ENCODE results near the gene PTPRC.

PTPRC gene

GRCh38 chr1:198681831-198682759, 43.3 kb downstream of the PTPRC start:
- Histone ChIP-seq H2AFZ (ENCODE audit: low read length) (no peak overlapping the region), H3K9me3 (ENCODE audit: low read length) (no peaks in the 10 kb centered on the region), H3K4me1 (ENCODE audit: insufficient read depth, low read length, severe bottlenecking) (peaks cover 100% of the 10 kb centered on the region), H3K27ac (ENCODE audit: low read depth, low read length, poor library complexity, severe bottlenecking) (peak overlapping the region; percentile 100), H3K4me2 (ENCODE audit: low read length) (peak overlapping the region; percentile 72), H3F3A (ENCODE audit: insufficient read depth, low read length) (peaks cover 10% of the 10 kb centered on the region; the same call in 1 of the 2 replicates), H3K79me2 (ENCODE audit: insufficient read depth, low read length) (peaks cover 49% of the 10 kb centered on the region), H3K27me3 (ENCODE audit: insufficient read depth, low read length) (no peaks in the 10 kb centered on the region), H3K9ac (ENCODE audit: low read length) (peak overlapping the region; percentile 78), H3K4me3 (ENCODE audit: low read depth, low read length, poor library complexity, severe bottlenecking) (peak overlapping the region; percentile 48), H3K36me3 (ENCODE audit: insufficient read depth, low read length) (peaks cover 18% of the 10 kb centered on the region; the same call in 1 of the 2 replicates), H4K20me1 (ENCODE audit: insufficient read depth, low read length) (no peaks in the 10 kb centered on the region), H3K9me2 (ENCODE audit: low read depth, low read length) (no peaks in the 10 kb centered on the region)
- TF ChIP-seq, protein P1, sequence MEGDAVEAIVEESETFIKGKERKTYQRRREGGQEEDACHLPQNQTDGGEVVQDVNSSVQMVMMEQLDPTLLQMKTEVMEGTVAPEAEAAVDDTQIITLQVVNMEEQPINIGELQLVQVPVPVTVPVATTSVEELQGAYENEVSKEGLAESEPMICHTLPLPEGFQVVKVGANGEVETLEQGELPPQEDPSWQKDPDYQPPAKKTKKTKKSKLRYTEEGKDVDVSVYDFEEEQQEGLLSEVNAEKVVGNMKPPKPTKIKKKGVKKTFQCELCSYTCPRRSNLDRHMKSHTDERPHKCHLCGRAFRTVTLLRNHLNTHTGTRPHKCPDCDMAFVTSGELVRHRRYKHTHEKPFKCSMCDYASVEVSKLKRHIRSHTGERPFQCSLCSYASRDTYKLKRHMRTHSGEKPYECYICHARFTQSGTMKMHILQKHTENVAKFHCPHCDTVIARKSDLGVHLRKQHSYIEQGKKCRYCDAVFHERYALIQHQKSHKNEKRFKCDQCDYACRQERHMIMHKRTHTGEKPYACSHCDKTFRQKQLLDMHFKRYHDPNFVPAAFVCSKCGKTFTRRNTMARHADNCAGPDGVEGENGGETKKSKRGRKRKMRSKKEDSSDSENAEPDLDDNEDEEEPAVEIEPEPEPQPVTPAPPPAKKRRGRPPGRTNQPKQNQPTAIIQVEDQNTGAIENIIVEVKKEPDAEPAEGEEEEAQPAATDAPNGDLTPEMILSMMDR (IDR thresholded peaks at IDR 0.05; ENCODE audit: low read length) = no peak
- TF ChIP-seq EZH2 (IDR thresholded peaks at IDR 0.05; ENCODE audit: borderline replicate concordance, low read length) = no peak

DNA sequence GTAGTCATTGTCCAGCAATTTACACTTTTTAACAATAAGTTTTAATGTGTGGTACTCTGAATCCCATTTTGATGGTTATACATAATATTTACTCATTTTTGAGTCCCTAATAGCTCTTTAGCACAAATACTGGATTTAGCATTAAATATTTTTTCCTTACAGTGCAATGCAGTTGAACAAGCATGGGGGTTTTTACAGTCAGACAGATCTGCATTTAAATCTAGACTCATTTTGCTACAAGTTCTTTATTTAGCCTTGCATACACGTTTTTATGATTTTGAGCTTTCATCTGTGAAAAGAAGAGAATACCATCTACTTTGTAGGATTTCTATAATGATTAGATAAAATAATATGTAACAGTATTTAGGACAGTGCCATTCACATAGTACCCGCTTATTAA, 44.0 kb downstream of the PTPRC start:
- peak overlapping the region; percentile 100 for H3K27ac ChIP-seq (ENCODE audit: low read depth, low read length, poor library complexity, severe bottlenecking)
- H2AFZ ChIP-seq (ENCODE audit: low read length) = no peak overlapping the region
- peak overlapping the region; percentile 70 for H3K4me2 ChIP-seq (ENCODE audit: low read length)
- peak overlapping the region; percentile 78 for H3K9ac ChIP-seq (ENCODE audit: low read length)
- H3F3A ChIP-seq (ENCODE audit: insufficient read depth, low read length) = peaks cover 10% of the 10 kb centered on the region; the same call in 1 of the 2 replicates
- no peaks in the 10 kb centered on the region for H3K9me3 ChIP-seq (ENCODE audit: low read length)
- H3K27me3 ChIP-seq (ENCODE audit: insufficient read depth, low read length) = no peaks in the 10 kb centered on the region
- H4K20me1 ChIP-seq (ENCODE audit: insufficient read depth, low read length) = no peaks in the 10 kb centered on the region
- H3K9me2 ChIP-seq (ENCODE audit: low read depth, low read length) = no peaks in the 10 kb centered on the region
- H3K79me2 ChIP-seq (ENCODE audit: insufficient read depth, low read length) = peaks cover 56% of the 10 kb centered on the region
- TF ChIP-seq, protein P1 (IDR thresholded peaks at IDR 0.05; ENCODE audit: low read length) = no peak
- no peak for TF ChIP-seq EZH2 (IDR thresholded peaks at IDR 0.05; ENCODE audit: borderline replicate concordance, low read length)
- peaks cover 22% of the 10 kb centered on the region; the same call in 1 of the 2 replicates for H3K36me3 ChIP-seq (ENCODE audit: insufficient read depth, low read length)
- H3K4me1 ChIP-seq (ENCODE audit: insufficient read depth, low read length, severe bottlenecking) = peaks cover 99% of the 10 kb centered on the region
- H3K4me3 ChIP-seq (ENCODE audit: low read depth, low read length, poor library complexity, severe bottlenecking) = peak overlapping the region; percentile 48

- no peaks in the 10 kb centered on the region for H3K9me2 ChIP-seq (ENCODE audit: low read depth, low read length)
- peak overlapping the region; percentile 70 for H3K4me2 ChIP-seq (ENCODE audit: low read length)
- peaks cover 28% of the 10 kb centered on the region; the same call in 1 of the 2 replicates for H3K36me3 ChIP-seq (ENCODE audit: insufficient read depth, low read length)
- H2AFZ ChIP-seq (ENCODE audit: low read length) = no peak overlapping the region
- peak overlapping the region; percentile 100 for H3K27ac ChIP-seq (ENCODE audit: low read depth, low read length, poor library complexity, severe bottlenecking)
- no peaks in the 10 kb centered on the region for H3K27me3 ChIP-seq (ENCODE audit: insufficient read depth, low read length)
- H3F3A ChIP-seq (ENCODE audit: insufficient read depth, low read length) = peaks cover 10% of the 10 kb centered on the region; the same call in 1 of the 2 replicates
- H3K9ac ChIP-seq (ENCODE audit: low read length) = peak overlapping the region; percentile 78
- peaks cover 99% of the 10 kb centered on the region for H3K4me1 ChIP-seq (ENCODE audit: insufficient read depth, low read length, severe bottlenecking)
- TF ChIP-seq, protein P1 (IDR thresholded peaks at IDR 0.05; ENCODE audit: low read length) = no peak
- no peak for TF ChIP-seq EZH2 (IDR thresholded peaks at IDR 0.05; ENCODE audit: borderline replicate concordance, low read length)
- H3K79me2 ChIP-seq (ENCODE audit: insufficient read depth, low read length) = peaks cover 62% of the 10 kb centered on the region
- peak overlapping the region; percentile 48 for H3K4me3 ChIP-seq (ENCODE audit: low read depth, low read length, poor library complexity, severe bottlenecking)
- no peaks in the 10 kb centered on the region for H4K20me1 ChIP-seq (ENCODE audit: insufficient read depth, low read length)
- H3K9me3 ChIP-seq (ENCODE audit: low read length) = no peaks in the 10 kb centered on the region
Observed at GRCh38 chr1:198683449-198683848, 44.6 kb downstream of the PTPRC start.

Data from OCI-LY1 (cell line).